CD8-positive, alpha-beta memory T cell (primary cell): ENCODE measurements around the gene TEKT3. TPM values are rescaled to one million over a fixed set of nuclear protein-coding genes. Genes with fewer than 3 reads are reported as not detected.

Experiments used
- CTCF ChIA-PET: fragments of 350-600 bp; sonication (Branson Sonifier 250); formaldehyde crosslinking; loops from one replicate; lab custom pipeline; 2021; ENCODE audit warnings: antibody characterized with exemption; lab: Charles Lee
- POLR2A ChIA-PET: fragments of 350-600 bp; sonication (Branson Sonifier 250); formaldehyde crosslinking; loops from one replicate; lab custom pipeline; 2021; ENCODE audit warnings: antibody characterized with exemption; lab: Charles Lee
- DNase-seq, 5 donors: peaks; one replicate each; pipeline versions ENCODE4 v3.0.0 to v3.0.0-alpha.2; 2020 to 2022; ENCODE audit warnings: mixed read lengths in 1 of 5
- H3K27ac ChIP-seq: one replicate; pipeline ENCODE4 v1.7.0; 2013; ENCODE audit warnings: low read depth, mild to moderate bottlenecking, low read length, moderate library complexity
- H3K27me3 ChIP-seq: 2 replicates; pipeline ENCODE4 v1.7.0; 2013; ENCODE audit warnings: low read length, mild to moderate bottlenecking; ENCODE audit not compliant: insufficient read depth, poor library complexity, severe bottlenecking
- H3K36me3 ChIP-seq: 2 replicates; pipeline ENCODE4 v1.7.0; 2013; ENCODE audit warnings: mild to moderate bottlenecking, low read length, moderate library complexity; ENCODE audit not compliant: insufficient read depth
- H3K4me1 ChIP-seq: 2 replicates; pipeline ENCODE4 v1.7.0; 2013; ENCODE audit warnings: mild to moderate bottlenecking, low read length, moderate library complexity; ENCODE audit not compliant: insufficient read depth
- H3K4me3 ChIP-seq: 2 replicates; pipeline ENCODE4 v1.7.0; 2013; ENCODE audit warnings: mild to moderate bottlenecking, low read length
- H3K9me3 ChIP-seq: 2 replicates; pipeline ENCODE4 v1.7.0; 2013; ENCODE audit warnings: mild to moderate bottlenecking, low read length
- H3K27ac Mint-ChIP-seq, 8 donors: one replicate each; pipeline ENCODE4 v1.8.0; 2020 to 2021; ENCODE audit warnings: mixed read lengths in 8 of 8, mild to moderate bottlenecking in 6 of 8, inconsistent platforms in 3 of 8, moderate library complexity in 3 of 8
- H3K27me3 Mint-ChIP-seq, 2 donors: one replicate each; pipeline ENCODE4 v1.8.0; 2020 to 2021; ENCODE audit warnings: mixed read lengths in 2 of 2, mild to moderate bottlenecking in 1 of 2, moderate library complexity in 1 of 2
- H3K36me3 Mint-ChIP-seq, 3 donors: one replicate each; pipeline ENCODE4 v1.8.0; 2020 to 2021; ENCODE audit warnings: mixed read lengths in 3 of 3, inconsistent platforms in 1 of 3, mild to moderate bottlenecking in 1 of 3
- H3K4me1 Mint-ChIP-seq, 3 donors: one replicate each; pipeline ENCODE4 v1.8.0; 2020 to 2021; ENCODE audit warnings: mixed read lengths in 3 of 3, inconsistent platforms in 1 of 3, mild to moderate bottlenecking in 1 of 3
- H3K4me3 Mint-ChIP-seq, 7 donors: one replicate each; pipeline ENCODE4 v1.8.0; 2020 to 2021; ENCODE audit warnings: mixed read lengths in 7 of 7, mild to moderate bottlenecking in 6 of 7, moderate library complexity in 4 of 7, inconsistent platforms in 2 of 7
- H3K9me3 Mint-ChIP-seq, 5 donors: one replicate each; pipeline ENCODE4 v1.8.0; 2020 to 2022; ENCODE audit warnings: mixed read lengths in 5 of 5, mild to moderate bottlenecking in 3 of 5, moderate library complexity in 2 of 5, inconsistent platforms in 1 of 5
- polyA plus RNA-seq: library from polyadenylated mRNA; unstranded; fragments of 300-500 nt; fragmentation: Illumina TruSeq; gene quantifications from one replicate; pipeline ENCODE4 v1.2.3, GENCODE V29; 2021
- total RNA-seq, 2 experiments: library from RNA; stranded (reverse); gene quantifications; one replicate each; pipeline ENCODE4 v1.2.3, GENCODE V29; 2021

Gene TEKT3
- total and polyA plus RNA-seq, 3 experiments from 2014 or later: not detected

- H3K36me3 Mint-ChIP-seq: no peaks in the 10 kb centered on the region
- Histone ChIP-seq H3K4me1 (no peaks in the 10 kb centered on the region), H3K9me3 (no peaks in the 10 kb centered on the region), H3K27me3 (peaks cover 4% of the 10 kb centered on the region), H3K27ac (no peak overlapping the region), H3K4me3 (no peak overlapping the region), H3K36me3 (no peaks in the 10 kb centered on the region)
- ChIA-PET CTCF (no interaction called here), POLR2A (no interaction called here)
- peaks cover 4 to 16% (median 12%) of the 10 kb centered on the region in 5 donors for H3K9me3 Mint-ChIP-seq
- no peak for DNase-seq
- no peak overlapping the region for H3K4me3 Mint-ChIP-seq
- no peaks in the 10 kb centered on the region for H3K4me1 Mint-ChIP-seq
- no peak overlapping the region for H3K27ac Mint-ChIP-seq
- H3K27me3 Mint-ChIP-seq: peaks cover 12 to 39% of the 10 kb centered on the region in 2 donors
Measured at GRCh38 chr17:15332338-15332737, 9.1 kb downstream of the TEKT3 start.

GRCh38 chr17:15323131-15323530, 18.3 kb downstream of the TEKT3 start:
- no peak overlapping the region for H3K4me3 ChIP-seq
- no peaks in the 10 kb centered on the region for H3K27me3 ChIP-seq
- Mint-ChIP-seq H3K27me3 (peaks cover 5 to 33% of the 10 kb centered on the region in 2 donors), H3K36me3 (no peaks in the 10 kb centered on the region), H3K27ac (no peak overlapping the region), H3K4me1 (no peaks in the 10 kb centered on the region), H3K9me3 (no peaks in the 10 kb centered on the region), H3K4me3 (no peak overlapping the region)
- POLR2A ChIA-PET: no interaction called here
- no peaks in the 10 kb centered on the region for H3K36me3 ChIP-seq
- no peaks in the 10 kb centered on the region for H3K4me1 ChIP-seq
- H3K27ac ChIP-seq: no peak overlapping the region
- no peak for DNase-seq
- no peaks in the 10 kb centered on the region for H3K9me3 ChIP-seq
- CTCF ChIA-PET: no interaction called here

- Histone ChIP-seq H3K27ac (no peak overlapping the region), H3K4me1 (no peaks in the 10 kb centered on the region), H3K4me3 (no peak overlapping the region), H3K9me3 (no peaks in the 10 kb centered on the region), H3K27me3 (no peaks in the 10 kb centered on the region), H3K36me3 (no peaks in the 10 kb centered on the region)
- H3K36me3 Mint-ChIP-seq: no peaks in the 10 kb centered on the region
- H3K4me3 Mint-ChIP-seq: no peak overlapping the region
- ChIA-PET CTCF (no interaction called here), POLR2A (no interaction called here)
- no peaks in the 10 kb centered on the region for H3K9me3 Mint-ChIP-seq
- H3K27me3 Mint-ChIP-seq: peaks cover 4 to 38% of the 10 kb centered on the region in 2 donors
- no peak overlapping the region for H3K27ac Mint-ChIP-seq
- no peak for DNase-seq
- H3K4me1 Mint-ChIP-seq: no peaks in the 10 kb centered on the region
Measured at GRCh38 chr17:15321556-15322251, 19.7 kb downstream of the TEKT3 start.

GRCh38 chr17:15319452-15320010, 21.9 kb downstream of the TEKT3 start:
- POLR2A ChIA-PET: no interaction called here
- H3K9me3 Mint-ChIP-seq: no peaks in the 10 kb centered on the region

GRCh38 chr17:15311996-15312395, 29.4 kb downstream of the TEKT3 start:
- no peak overlapping the region for H3K4me3 Mint-ChIP-seq
- H3K4me1 ChIP-seq: no peaks in the 10 kb centered on the region
- H3K27ac Mint-ChIP-seq: no peak overlapping the region
- H3K36me3 Mint-ChIP-seq: no peaks in the 10 kb centered on the region
- no peaks in the 10 kb centered on the region for H3K27me3 ChIP-seq
- no peaks in the 10 kb centered on the region for H3K9me3 ChIP-seq
- no peaks in the 10 kb centered on the region for H3K4me1 Mint-ChIP-seq
- H3K27me3 Mint-ChIP-seq: peaks cover 7 to 13% of the 10 kb centered on the region in 2 donors
- H3K9me3 Mint-ChIP-seq: no peaks in the 10 kb centered on the region
- H3K36me3 ChIP-seq: no peaks in the 10 kb centered on the region
- POLR2A ChIA-PET: no interaction called here
- H3K4me3 ChIP-seq: no peak overlapping the region
- no peak for DNase-seq
- CTCF ChIA-PET: no interaction called here
- no peak overlapping the region for H3K27ac ChIP-seq

More at GRCh38 chr17:15319452-15320010, 21.9 kb downstream of the TEKT3 start:
- Histone ChIP-seq H3K4me1 (no peaks in the 10 kb centered on the region), H3K9me3 (no peaks in the 10 kb centered on the region), H3K27ac (no peak overlapping the region), H3K4me3 (no peak overlapping the region), H3K36me3 (no peaks in the 10 kb centered on the region), H3K27me3 (no peaks in the 10 kb centered on the region)
- peak overlapping the region in 1 of 8 donors; percentile 26 for H3K27ac Mint-ChIP-seq
- H3K27me3 Mint-ChIP-seq: peaks cover 4 to 29% of the 10 kb centered on the region in 2 donors
- no peaks in the 10 kb centered on the region for H3K36me3 Mint-ChIP-seq
- no peaks in the 10 kb centered on the region for H3K4me1 Mint-ChIP-seq
- H3K4me3 Mint-ChIP-seq: no peak overlapping the region
- CTCF ChIA-PET: no interaction called here
- no peak for DNase-seq

- H3K9me3 Mint-ChIP-seq: no peaks in the 10 kb centered on the region
- no peak overlapping the region for H3K27ac ChIP-seq
- no peaks in the 10 kb centered on the region for H3K9me3 ChIP-seq
- POLR2A ChIA-PET: no interaction called here
- H3K4me1 ChIP-seq: no peaks in the 10 kb centered on the region
- no peaks in the 10 kb centered on the region for H3K27me3 ChIP-seq
- no peaks in the 10 kb centered on the region for H3K4me1 Mint-ChIP-seq
- H3K27ac Mint-ChIP-seq: no peak overlapping the region
- no peak overlapping the region for H3K4me3 Mint-ChIP-seq
- H3K4me3 ChIP-seq: no peak overlapping the region
- H3K36me3 Mint-ChIP-seq: no peaks in the 10 kb centered on the region
- no peaks in the 10 kb centered on the region for H3K36me3 ChIP-seq
- CTCF ChIA-PET: no interaction called here
- no peak for DNase-seq
- peaks cover 6 to 9% of the 10 kb centered on the region in 2 donors for H3K27me3 Mint-ChIP-seq
Measured at GRCh38 chr17:15309793-15310192, 31.6 kb downstream of the TEKT3 start.

- Mint-ChIP-seq H3K27ac (no peak overlapping the region), H3K27me3 (peaks cover 6 to 9% of the 10 kb centered on the region in 2 donors), H3K4me3 (no peak overlapping the region), H3K9me3 (no peaks in the 10 kb centered on the region), H3K36me3 (no peaks in the 10 kb centered on the region), H3K4me1 (no peaks in the 10 kb centered on the region)
- no peak for DNase-seq
- H3K27ac ChIP-seq: no peak overlapping the region
- no peaks in the 10 kb centered on the region for H3K27me3 ChIP-seq
- H3K36me3 ChIP-seq: no peaks in the 10 kb centered on the region
- ChIA-PET POLR2A (no interaction called here), CTCF (no interaction called here)
- H3K4me1 ChIP-seq: no peaks in the 10 kb centered on the region
- H3K4me3 ChIP-seq: no peak overlapping the region
- no peaks in the 10 kb centered on the region for H3K9me3 ChIP-seq
Measured at GRCh38 chr17:15309236-15309635, 32.2 kb downstream of the TEKT3 start.

- H3K27ac ChIP-seq: no peak overlapping the region
- Mint-ChIP-seq H3K4me3 (no peak overlapping the region), H3K9me3 (no peaks in the 10 kb centered on the region), H3K27ac (no peak overlapping the region), H3K4me1 (no peaks in the 10 kb centered on the region), H3K36me3 (no peaks in the 10 kb centered on the region), H3K27me3 (peaks cover 6 to 9% of the 10 kb centered on the region in 2 donors)
- no peak for DNase-seq
- CTCF ChIA-PET: no interaction called here
- no peaks in the 10 kb centered on the region for H3K9me3 ChIP-seq
- H3K36me3 ChIP-seq: no peaks in the 10 kb centered on the region
- POLR2A ChIA-PET: no interaction called here
- H3K4me3 ChIP-seq: no peak overlapping the region
- H3K27me3 ChIP-seq: no peaks in the 10 kb centered on the region
- H3K4me1 ChIP-seq: no peaks in the 10 kb centered on the region
Measured at GRCh38 chr17:15308758-15309157, 32.6 kb downstream of the TEKT3 start.
